ENCODE measurements around the gene TBL1X. TPM values are rescaled to one million over a fixed set of nuclear protein-coding genes. Genes with fewer than 3 reads are reported as not detected.

Gene TBL1X
- total and polyA plus RNA-seq, 2 experiments from 2014 or later: 8.7 to 26.9 TPM

- Histone ChIP-seq H3F3A (replicated peaks; ENCODE audit: low read depth) (no peaks in the 10 kb centered on the region), H3K36me3 (ENCODE audit: insufficient read depth) (no peaks in the 10 kb centered on the region), H3K79me2 (replicated peaks; ENCODE audit: insufficient read depth) (peaks cover 23% of the 10 kb centered on the region), H2AFZ (no peak overlapping the region), H3K27ac (ENCODE audit: low read depth) (no peak overlapping the region), H3K4me2 (no peak overlapping the region), H3K27me3 (ENCODE audit: insufficient read depth) (no peaks in the 10 kb centered on the region), H3K4me1 (ENCODE audit: insufficient read depth) (no peaks in the 10 kb centered on the region), H3K4me3 (no peak overlapping the region), H4K20me1 (replicated peaks; ENCODE audit: insufficient read depth) (no peaks in the 10 kb centered on the region), H3K9me2 (ENCODE audit: insufficient read depth) (no peaks in the 10 kb centered on the region)
- no peak overlapping the region for H3K4me3 Mint-ChIP-seq
- H3K27ac Mint-ChIP-seq: no peak overlapping the region
- TF ChIP-seq ZNF331 (CRISPR knock-in tag; IDR thresholded peaks at IDR 0.05; ENCODE audit: low read depth): no peak
- no peak for TF ChIP-seq JUNB (IDR thresholded peaks at IDR 0.05; ENCODE audit: unreplicated experiment)
- no peak for TF ChIP-seq CTCF (conservative IDR thresholded peaks at IDR 0.05; ENCODE audit: low read depth in 2 of 2)
- no peak for TF ChIP-seq ETS1 (IDR thresholded peaks at IDR 0.05)
- no peak for TF ChIP-seq CREB1 (CRISPR knock-in tag; IDR thresholded peaks at IDR 0.05; ENCODE audit: low read depth)
- no peak for TF ChIP-seq EZH2 (IDR thresholded peaks at IDR 0.05; ENCODE audit: low read depth, unreplicated experiment)
- TF ChIP-seq STAT1 (IDR thresholded peaks at IDR 0.05; ENCODE audit: unreplicated experiment): no peak
- no peak for TF ChIP-seq ZNF462 (CRISPR knock-in tag; IDR thresholded peaks at IDR 0.05)
- no peak for TF ChIP-seq ZNF114 (CRISPR knock-in tag; IDR thresholded peaks at IDR 0.05)
- TF ChIP-seq EZH2phosphoT487 (IDR thresholded peaks at IDR 0.05; ENCODE audit: unreplicated experiment): no peak
- TF ChIP-seq NANOG (IDR thresholded peaks at IDR 0.05; ENCODE audit: borderline replicate concordance): no peak
- no peak for TF ChIP-seq POLR2AphosphoS5 (IDR thresholded peaks at IDR 0.05; ENCODE audit: low read depth)
- no peak for TF ChIP-seq REST (IDR thresholded peaks at IDR 0.05; ENCODE audit: unreplicated experiment)
- ATAC-seq (no peak), DNase-seq (ENCODE audit: low spot score) (no peak)
- peaks cover 2% of the 10 kb centered on the region; the same call in 1 of the 3 replicates for H3K9me3 Mint-ChIP-seq
- H3K4me1 Mint-ChIP-seq: peaks cover 3% of the 10 kb centered on the region; the same call in 2 of the 3 replicates
- no peaks in the 10 kb centered on the region for H3K36me3 Mint-ChIP-seq (ENCODE audit: low read depth)
- peaks cover 7% of the 10 kb centered on the region for H3K27me3 Mint-ChIP-seq (ENCODE audit: insufficient read depth, low read depth, poor library complexity)
These were observed 90.5 kb downstream of the TBL1X start for GRCh38 chrX:9555354-9555753.

Measured in GM23338 (cell line).